ENCODE results near the gene CEP164.
"Not testable (repeated sequence)": the region's sequence is repeated elsewhere in the genome, so short reads cannot be mapped to it uniquely, and the experiment has no call there.

CEP164 gene

GRCh38 chr11:117303646-117304315 is 23.9 kb upstream of the CEP164 start:
- no peak for DNase-seq (ENCODE audit: low read depth, low spot score)

GRCh38 chr11:117305145-117305544 is 22.5 kb upstream of the CEP164 start:
- no peak for DNase-seq (ENCODE audit: low read depth, low spot score)

GRCh38 chr11:117309310-117309709 is 18.3 kb upstream of the CEP164 start:
- no peak for DNase-seq (ENCODE audit: low read depth, low spot score)

GRCh38 chr11:117313091-117313490 is 14.6 kb upstream of the CEP164 start:
- no peak for DNase-seq (ENCODE audit: low read depth, low spot score)

- no peak for DNase-seq (ENCODE audit: low read depth, low spot score)
Observed at GRCh38 chr11:117313828-117314768, 13.6 kb upstream of the CEP164 start.

GRCh38 chr11:117314840-117315239 is 12.8 kb upstream of the CEP164 start:
- DNase-seq (ENCODE audit: low read depth, low spot score), result no peak

GRCh38 chr11:117315285-117316196 is 12.1 kb upstream of the CEP164 start:
- DNase-seq (ENCODE audit: low read depth, low spot score), result no peak

- no peak for DNase-seq (ENCODE audit: low read depth, low spot score)
Observed at GRCh38 chr11:117316197-117316961, 11.3 kb upstream of the CEP164 start, which contains the start of gene BACE1. TSS of gene BACE1 (minus strand) at chr11:117316256. CDS start at chr11:117315795, 461 bp downstream.

- no peak for DNase-seq (ENCODE audit: low read depth, low spot score)
Observed at GRCh38 chr11:117318738-117319137, 8.9 kb upstream of the CEP164 start.

- no peak for DNase-seq (ENCODE audit: low read depth, low spot score)
Observed at GRCh38 chr11:117319214-117319840, 8.3 kb upstream of the CEP164 start.

GRCh38 chr11:117327255-117327566 is 443 bp upstream of the CEP164 start:
- not testable (repeated sequence) for DNase-seq (ENCODE audit: low read depth, low spot score)

GRCh38 chr11:117328375-117329010 is 839 bp downstream of the CEP164 start:
- no peak for DNase-seq (ENCODE audit: low read depth, low spot score)

GRCh38 chr11:117332843-117333242 is 5.2 kb downstream of the CEP164 start:
- DNase-seq (ENCODE audit: low read depth, low spot score), result no peak

- DNase-seq (ENCODE audit: low read depth, low spot score), result no peak
Observed at GRCh38 chr11:117333917-117334316, 6.3 kb downstream of the CEP164 start.

- DNase-seq (ENCODE audit: low read depth, low spot score), result no peak
Observed at GRCh38 chr11:117334896-117335295, 7.2 kb downstream of the CEP164 start.

GRCh38 chr11:117335399-117335798 is 7.7 kb downstream of the CEP164 start:
- no peak for DNase-seq (ENCODE audit: low read depth, low spot score)

GRCh38 chr11:117337076-117337475 is 9.4 kb downstream of the CEP164 start:
- DNase-seq (ENCODE audit: low read depth, low spot score), result no peak

GRCh38 chr11:117345039-117345438 is 17.4 kb downstream of the CEP164 start:
- no peak for DNase-seq (ENCODE audit: low read depth, low spot score)

- no peak for DNase-seq (ENCODE audit: low read depth, low spot score)
Observed at GRCh38 chr11:117354550-117354949, 26.9 kb downstream of the CEP164 start.
